Endometrium (tissue), 2 donors: ENCODE results near the gene DOCK10.

Source experiments
- FAIRE-seq: peaks from 2 replicates; lab custom pipeline; 2012; peaks lifted over from hg19 to GRCh38; lab: Jason Lieb, UNC
- donor health status: control.
- donor health status: control.

Gene DOCK10

DNA sequence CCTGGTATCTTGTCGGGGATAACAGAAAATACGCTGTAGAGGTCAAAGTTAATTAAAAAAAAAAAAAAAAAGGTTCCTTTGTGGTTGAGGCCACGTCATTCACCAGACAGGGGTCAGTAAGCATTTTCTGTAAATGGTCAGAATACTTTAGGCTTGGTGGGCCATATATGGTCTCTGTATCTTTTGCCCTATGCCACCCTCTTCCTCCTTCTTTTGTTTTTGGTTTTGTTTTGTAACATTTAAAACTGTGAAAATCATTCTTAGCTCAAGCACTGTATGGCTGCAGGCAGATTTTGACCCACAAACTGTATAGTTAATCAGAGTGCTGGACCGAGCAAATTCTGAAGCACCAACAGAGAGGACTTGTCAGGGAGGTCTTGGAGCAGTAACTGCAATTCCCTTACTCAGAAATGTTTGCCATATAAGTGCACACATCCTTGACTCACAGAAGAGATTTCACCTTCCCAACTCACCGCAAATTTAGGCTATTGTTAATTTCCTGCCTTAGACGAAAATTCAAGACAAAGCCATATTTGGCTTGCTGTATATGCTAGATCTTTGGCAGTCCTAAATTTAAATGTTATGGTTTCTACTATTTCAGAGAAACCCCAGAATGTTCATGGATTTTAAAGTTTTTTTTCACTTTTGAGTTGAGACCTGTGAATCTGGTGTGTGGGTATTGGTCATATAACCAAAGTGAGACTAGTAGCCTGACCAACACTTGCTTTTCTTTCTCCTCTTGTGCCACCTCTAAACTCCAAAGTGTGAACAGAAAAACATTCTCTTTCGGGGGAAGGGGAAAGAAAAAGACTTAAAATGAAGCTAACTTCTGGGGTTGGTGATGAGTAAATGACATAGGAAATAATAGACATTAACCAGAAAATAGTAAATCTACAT is 65.4 kb downstream of the DOCK10 start:
- no peak for FAIRE-seq

DNA sequence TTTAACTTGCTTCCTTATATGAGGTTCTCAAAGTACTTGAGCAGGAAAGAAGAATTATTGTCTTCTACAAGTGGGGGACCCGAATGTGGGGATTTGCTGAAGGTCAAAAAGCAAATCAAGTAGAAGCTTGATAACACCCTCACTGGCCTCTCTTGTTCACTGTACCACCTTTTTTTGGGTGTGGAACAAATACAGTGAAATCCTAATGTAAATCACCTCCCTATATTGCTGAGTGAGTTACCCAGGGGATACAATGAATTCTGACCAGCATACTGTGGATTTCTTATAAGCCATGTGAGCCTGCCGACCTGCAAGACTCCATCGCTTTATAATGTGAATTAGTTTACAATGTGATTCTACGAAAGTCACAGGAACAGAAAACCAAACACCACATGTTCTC is 66.5 kb downstream of the DOCK10 start:
- no peak for FAIRE-seq

DNA sequence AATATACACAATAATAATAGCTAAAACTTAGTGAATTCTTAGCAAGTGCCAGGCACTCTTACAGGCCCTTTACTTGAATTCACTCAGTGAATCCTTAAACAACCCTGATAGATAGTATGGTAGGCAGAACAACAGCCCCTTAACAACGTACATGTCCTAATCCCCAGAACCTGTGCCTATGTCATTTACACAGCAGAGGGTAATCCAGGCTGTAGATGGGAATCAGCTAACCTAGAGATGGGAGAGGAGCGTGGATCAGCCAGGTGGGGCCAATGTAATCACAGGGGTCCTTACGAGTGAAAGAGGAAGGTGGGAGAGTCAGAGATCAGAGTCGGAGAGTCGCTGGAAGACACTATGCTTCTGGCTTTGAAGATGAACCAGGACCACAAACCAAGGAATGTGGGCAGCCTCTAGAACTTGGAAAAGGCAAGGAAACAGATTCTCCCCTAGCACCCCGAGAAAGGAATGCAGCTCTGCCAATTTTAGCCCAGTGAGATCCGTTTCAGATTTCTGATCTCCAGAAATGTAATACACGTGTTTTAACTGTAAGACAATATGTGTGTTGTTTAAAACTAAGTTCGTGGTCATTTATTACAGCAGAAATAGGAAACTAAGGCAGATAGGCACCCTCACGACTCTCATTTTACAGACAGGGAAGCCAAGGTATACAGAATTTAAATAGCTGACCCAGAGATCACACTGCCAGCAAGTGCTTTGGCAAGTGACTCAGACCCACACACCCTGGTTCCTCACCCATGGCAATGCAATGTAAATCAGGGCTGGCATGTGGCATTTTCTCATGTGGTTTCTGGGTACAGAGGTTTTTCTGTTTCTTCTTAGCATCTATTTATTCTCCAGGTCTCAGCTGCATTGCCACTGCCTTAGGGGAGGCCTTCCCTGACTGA is 68.9 kb downstream of the DOCK10 start:
- no peak for FAIRE-seq

DNA sequence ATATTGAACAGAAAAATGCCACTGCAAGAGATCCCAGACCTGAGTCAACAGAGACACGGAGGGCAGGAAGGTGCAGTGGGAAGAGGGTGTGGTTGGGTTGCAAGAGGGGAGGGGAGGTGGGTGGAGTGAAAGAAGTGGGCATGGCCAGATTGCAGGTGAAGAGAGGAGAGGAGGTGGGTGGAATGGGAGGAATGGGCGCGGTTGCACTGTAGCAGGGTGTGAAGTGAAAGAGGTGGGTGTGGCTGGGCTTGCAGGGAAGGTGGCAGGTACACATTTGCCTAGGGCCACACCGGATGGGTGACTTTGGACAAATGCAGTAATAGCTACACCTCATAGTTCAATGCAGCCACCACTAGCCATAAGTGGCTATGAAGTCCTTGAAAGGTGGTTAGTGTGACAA is 71.1 kb downstream of the DOCK10 start:
- FAIRE-seq = no peak

DNA sequence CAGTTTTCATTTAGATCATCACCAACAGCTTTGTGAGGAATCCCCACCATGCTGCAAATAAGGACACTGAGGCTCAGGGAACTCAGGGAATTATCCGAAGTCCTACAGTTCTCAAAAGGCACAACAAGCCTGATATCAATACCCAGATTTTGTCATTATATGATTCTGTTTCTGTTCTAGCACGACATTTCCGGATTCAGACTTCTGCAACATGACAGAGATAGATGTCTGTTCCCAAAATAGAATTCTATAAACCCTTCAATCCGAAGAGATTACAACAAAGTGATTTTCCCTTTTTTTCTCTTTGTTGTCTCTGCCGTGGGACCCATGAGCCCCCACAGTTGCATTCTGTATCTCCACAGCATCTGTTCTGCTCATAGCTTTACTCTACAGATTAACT is 72.0 kb downstream of the DOCK10 start:
- no peak for FAIRE-seq

DNA sequence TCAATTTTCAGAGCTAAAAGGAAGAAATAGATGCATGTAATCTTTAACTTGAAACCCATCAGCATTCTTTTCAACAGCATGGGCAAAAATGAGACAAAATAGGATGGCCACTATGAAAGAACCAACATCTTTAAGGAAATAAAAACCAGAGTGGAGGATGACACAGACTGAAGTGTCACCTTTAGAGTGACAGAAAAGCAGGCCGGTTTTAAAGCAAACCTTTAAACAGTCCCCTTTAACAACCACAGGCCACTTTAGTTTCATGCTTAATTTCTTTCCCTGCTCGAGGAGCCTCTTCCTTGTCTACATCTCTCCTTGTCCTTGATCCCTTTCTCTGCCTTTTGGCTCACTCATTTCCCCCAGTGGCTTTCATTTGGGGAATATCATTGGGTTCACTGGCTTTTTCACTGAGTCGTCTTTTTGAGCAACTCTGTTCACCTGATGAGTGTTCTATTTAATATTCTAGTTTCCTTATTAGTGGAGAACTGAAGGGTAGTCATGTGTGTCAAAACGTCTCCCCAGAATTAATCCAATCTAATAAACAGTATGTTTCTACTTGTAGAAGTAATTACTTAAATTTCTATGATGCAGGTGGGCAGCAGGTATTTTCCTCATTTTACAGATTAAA is 72.5 kb downstream of the DOCK10 start:
- no peak for FAIRE-seq

DNA sequence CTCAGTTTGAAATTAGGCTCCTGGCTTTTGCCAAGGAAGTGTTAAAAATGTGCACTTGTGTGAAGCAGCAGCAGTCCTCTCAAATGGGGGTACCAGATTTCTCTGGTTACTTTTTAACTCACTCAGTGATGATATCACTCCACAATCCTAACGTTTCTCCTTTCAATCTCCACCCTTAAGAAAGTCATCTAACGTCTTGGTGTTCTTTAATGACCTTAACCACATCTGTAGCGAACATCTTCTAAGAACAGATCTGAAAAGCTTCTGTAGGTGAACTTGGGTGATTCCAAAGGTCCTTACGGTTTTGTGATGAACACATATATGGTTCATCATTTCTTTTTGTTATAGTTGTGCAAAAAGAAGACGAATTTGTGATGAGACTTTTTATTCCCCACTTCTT is 73.2 kb downstream of the DOCK10 start:
- no peak for FAIRE-seq

DNA sequence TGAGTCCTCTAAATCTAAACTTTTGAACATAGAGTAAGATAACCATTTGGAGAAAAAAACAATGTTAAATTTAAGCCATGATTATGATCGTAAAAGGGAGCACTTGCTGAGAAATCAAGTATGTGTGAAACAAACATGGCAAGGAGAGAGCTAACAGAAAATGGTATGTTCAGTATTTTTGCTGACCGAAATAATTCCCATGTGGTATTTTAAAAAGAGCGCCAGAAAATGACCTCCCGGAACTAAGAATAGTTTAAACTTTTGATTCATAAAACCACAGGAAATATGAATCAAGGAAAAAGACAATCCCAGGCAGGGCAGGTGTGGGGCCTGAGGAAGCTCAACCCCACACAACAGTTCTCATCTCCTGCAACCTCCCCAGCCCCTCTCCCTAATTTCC is 74.2 kb downstream of the DOCK10 start:
- no peak for FAIRE-seq

DNA sequence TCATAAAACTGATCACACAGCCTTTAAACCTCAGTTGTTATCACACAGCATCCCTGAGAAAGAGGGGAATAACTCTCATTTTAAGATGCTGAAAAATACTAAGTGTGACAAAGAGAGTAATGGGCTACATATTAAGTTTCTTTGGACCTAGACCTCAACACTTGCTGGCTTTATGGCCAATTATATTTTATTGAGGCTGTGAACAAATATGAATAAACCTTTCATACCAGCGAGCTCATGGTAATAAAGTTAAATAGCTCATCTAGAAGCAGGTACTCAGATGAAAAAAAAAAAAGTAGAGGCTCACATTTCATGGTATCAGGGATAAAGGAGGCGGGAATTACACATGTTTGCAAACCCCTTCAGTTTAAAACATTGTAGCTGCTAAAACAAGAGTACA is 75.7 kb downstream of the DOCK10 start:
- FAIRE-seq = no peak

DNA sequence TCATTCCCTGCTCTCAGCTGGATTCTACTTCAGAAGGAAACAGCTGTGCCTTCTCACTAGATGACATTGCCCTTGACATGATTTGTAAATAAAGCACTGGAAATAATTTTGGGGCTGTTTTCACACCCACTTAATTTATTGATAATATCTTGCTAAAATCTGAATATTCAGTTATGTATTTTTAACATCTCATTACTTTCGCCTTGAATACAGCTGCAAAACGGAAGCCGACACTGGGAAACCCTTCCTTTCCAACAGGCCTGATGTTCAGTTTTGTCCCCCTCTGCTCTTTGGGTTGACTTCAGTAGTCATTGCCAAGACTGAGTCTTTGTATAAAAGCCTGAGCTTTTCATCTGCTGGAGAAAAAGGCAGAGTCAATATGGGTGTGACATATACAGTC is 82.7 kb downstream of the DOCK10 start:
- FAIRE-seq = no peak

DNA sequence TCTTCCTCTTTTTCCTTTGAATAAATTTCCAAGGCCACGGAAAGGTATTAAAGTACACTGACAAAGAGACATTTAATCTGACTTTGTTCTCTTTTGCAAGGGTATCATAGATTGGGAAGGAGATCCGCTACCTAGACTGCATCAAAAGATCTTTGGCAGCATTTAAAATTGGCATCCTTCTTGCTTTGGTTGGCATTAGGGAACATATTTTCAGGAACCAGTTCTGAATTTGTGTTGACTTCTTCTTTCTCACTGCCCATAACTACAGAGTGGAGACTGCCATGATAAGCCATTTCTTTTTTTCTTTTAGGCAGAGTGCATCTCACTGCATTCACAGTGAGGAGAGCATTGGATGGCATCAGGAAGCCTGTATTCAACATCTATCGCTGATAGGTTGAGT is 83.4 kb downstream of the DOCK10 start:
- FAIRE-seq = no peak

DNA sequence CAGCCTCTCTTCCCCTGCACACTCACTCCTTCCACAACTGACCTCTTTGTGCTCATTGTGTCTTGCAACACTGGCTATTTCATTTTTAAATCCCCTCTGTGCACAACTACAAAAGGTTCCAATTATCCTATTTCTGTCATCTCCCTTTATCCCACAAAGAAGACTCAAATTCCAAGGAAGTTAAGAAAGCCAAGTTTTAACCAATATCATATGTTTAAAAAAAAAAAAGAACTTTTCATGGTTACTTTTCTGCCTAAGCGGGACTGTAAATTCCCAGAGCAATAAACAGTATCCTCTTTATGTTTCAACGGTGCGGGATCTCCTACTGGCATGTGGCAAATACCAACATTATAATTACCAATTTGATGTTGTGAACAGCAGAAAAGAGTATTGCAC is 83.8 kb downstream of the DOCK10 start:
- peak; percentile 79 for FAIRE-seq

DNA sequence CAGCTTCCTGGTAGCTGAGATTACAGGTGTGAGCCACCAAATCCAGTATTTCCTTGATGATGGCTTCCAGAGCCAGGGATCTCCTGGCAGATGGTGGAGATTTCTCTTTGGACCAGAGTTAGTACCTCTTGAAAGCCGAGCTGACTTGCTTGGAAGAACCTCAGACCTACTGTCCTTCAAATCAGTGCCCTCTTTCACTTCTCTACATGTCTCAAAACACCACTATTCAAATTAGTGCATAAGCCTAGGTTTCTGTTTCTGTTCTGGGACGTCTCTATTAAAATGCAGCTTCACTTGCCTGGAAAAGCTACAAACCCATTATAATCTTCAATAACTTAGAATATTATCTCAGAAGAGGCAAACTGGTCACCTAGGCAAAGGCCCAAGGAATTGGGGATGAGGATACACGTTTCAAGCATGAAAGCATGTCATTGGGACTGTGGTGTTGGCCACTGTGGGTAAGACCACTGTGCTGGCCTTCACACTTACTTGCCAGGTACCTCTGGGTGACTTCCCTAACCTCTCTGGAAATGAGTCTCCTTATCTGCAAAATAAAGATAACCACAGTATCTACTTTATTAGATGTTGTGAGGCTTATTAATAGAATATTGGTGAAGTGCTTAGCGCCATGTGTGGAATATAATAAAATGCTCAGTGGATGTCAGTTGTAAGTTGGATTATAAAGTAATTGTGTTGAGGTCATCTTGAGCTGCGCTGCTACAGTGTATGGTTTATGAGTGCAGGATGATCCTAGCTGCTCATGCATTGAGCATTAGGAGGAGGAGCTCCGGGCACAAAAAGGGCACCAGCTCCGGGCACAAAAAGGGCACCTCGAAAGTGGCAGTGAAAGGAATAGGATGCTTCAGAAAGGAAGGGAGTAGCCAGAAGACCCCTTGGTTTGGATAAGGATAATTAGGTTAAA is 84.5 kb downstream of the DOCK10 start:
- no peak for FAIRE-seq

DNA sequence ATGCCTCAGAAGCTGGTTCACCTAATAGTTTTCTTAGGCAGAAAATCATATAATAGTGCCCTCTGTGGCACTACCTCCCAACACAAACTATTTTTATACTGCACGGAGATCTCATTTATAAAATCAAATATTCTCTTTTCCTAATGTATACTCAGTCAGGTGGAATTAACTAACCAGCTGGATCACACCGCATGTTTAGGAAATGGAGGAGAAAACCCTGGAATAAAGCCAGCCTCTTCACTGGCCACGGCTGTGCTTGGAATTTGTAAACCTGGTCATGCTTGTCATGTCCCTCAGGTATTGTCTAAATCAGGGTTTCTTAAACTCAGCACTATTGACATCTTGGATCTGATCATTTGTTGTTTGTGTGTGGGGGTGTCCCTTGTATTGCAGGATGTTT is 85.6 kb downstream of the DOCK10 start:
- no peak for FAIRE-seq

DNA sequence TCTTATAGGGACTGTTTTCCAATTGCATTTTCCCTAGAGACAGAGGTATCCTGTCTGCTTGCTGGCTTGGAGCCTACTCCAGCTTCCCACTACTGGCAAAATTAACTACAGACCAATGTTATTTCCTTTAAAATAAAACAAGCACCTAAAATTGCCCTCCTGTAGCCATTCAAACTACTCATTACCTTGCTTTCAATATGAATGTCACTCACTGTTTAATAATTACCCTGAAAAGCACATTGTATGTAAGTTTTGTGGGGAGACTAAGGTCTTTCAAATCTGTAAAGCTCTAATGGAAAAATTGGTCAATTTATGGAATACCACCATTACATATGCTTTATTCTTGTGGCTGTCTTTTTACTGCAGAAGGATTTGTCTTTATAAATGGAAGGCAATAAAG is 87.3 kb downstream of the DOCK10 start:
- no peak for FAIRE-seq

DNA sequence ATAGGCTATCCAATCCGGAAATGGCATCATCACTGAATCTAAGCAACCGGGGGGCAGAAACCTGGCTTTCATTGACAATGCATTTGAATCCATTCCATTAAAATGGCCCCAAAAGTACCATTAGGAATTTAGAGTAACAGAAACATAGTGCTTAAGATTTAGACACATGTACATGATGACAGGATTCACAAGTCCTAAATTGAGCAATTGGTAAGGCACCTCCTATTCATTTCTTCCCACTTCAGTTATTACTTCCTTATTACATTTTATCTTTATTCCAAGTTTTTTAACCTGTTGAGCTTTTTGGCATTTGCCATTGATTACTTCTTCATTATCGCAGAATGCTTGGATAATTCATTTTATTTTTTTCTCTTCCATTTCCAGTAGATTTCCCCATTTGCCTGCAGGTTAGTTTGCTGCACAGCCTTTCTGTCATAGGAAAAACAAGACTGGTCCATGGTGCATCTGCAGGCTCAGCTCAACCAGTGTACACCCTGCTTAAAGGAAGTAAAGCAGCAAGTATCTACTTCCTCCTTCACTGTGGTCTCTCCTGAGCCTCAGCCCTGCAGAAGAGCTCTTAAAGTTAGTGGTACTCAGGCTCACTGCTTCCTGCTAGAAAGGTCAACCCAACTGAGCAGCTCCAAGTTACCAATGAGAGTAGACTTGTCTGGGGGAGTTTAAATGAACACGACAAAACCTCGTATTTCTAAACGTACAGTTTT is 89.2 kb downstream of the DOCK10 start:
- FAIRE-seq = no peak

DNA sequence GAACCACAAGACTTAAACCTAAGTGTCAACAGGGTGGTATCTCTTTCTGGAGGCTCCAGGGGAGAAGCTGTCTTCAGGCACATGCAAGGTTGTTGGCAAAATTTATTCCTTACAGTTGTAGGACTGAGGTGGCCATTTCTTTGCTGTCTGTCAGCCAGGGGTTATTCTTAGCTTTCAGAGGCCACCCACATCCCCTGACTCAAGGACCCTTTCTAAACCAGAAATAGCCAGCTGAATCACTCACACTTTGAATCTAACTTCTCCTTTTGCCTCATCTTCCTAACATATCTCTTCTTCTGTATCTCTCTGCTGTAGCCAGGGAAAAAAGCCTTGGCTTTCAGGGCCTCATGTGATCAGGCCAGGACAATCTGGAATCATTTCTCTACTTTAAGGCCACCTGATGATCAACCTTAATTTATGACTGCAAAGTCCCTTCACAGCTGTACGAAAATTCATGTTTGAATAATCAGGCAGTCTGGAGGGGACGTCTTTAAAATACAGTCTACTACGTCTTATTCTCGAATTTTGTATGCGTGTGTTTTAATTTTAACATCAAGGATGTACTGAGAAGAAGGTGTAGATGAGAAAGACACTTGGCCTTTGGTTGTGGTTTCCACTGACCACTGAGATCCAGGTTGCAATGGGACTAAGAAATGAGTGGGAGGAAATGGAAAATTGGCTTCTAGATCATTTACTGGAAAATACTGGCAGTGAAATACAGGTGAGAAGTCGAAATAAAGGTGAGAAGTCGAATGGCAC is 90.4 kb downstream of the DOCK10 start:
- no peak for FAIRE-seq

DNA sequence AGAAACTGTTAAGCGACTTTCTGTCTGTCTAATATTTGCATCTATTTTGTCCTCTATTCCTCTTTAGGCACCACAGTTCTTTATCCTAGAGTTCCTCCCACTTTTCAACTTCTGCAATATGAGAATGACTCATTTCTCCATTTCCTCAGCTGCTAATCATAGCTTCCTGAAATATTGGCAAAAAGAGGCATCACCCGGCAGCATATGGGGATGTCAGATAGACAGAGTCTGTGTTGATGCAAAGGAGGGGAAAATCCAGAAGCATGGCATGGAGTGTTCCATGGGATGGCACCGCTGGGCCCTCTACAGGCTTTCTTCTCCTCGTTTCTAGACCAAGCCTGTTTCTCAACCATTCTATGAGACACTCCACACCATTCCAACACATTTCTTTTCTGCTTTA is 93.4 kb downstream of the DOCK10 start:
- no peak for FAIRE-seq

DNA sequence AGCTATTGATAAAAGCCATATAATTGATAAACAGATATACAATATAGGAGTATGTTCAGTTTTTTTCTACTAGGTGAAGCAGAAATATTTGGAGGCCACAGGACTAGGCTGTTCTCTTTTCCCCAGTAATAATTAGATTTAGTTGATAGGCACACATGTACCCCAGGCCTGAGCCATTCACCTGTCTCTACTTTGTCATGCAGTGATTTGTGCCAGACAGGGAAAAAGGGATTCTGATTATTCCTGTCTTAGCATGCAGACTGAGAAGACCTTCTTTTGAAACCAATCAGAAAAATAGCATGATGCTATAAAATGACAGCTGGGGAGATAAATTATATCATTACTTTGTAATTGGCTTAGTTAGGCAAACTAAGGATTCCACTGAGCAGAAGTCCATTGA is 94.3 kb downstream of the DOCK10 start:
- no peak for FAIRE-seq

DNA sequence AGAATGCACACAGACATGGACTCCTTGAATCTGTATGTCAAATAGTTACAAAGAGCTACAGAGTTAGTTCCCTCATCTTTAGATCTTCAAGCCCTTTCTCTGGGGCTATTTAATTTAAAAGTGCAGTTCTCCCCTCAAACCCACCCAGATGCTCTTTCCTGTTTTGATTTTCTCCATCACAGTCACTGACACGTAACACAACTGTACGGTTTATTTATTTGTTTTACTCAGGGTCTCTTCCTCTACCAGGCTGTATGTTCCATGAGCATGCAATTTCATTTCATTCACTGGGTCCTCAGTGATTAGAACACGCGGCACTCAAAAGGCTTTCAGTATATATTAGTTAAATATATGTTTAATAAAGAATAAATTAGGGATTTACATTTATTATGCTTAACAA is 94.7 kb downstream of the DOCK10 start:
- FAIRE-seq = no peak
